WI38 (cell line): ENCODE results near the gene CDPF1.
"Not testable (repeated sequence)": the region's sequence is repeated elsewhere in the genome, so short reads cannot be mapped to it uniquely, and the experiment has no call there.

Source experiments
- H3K4me3 ChIP-seq: 2 replicates; pipeline ENCODE4 v1.5.1; 2011; ENCODE audit warnings: low read depth, mild to moderate bottlenecking, control low read depth, low read length
- TF ChIP-seq, protein P1 (sequence below): IDR thresholded peaks from 2 replicates; pipeline ENCODE4 v1.5.1; 2012; ENCODE audit warnings: low read depth, mild to moderate bottlenecking, control low read depth, low read length

CDPF1 gene

GRCh38 chr22:46272762-46273431 is 22.8 kb upstream of the CDPF1 start:
- H3K4me3 ChIP-seq = no peak overlapping the region
- TF ChIP-seq, protein P1, sequence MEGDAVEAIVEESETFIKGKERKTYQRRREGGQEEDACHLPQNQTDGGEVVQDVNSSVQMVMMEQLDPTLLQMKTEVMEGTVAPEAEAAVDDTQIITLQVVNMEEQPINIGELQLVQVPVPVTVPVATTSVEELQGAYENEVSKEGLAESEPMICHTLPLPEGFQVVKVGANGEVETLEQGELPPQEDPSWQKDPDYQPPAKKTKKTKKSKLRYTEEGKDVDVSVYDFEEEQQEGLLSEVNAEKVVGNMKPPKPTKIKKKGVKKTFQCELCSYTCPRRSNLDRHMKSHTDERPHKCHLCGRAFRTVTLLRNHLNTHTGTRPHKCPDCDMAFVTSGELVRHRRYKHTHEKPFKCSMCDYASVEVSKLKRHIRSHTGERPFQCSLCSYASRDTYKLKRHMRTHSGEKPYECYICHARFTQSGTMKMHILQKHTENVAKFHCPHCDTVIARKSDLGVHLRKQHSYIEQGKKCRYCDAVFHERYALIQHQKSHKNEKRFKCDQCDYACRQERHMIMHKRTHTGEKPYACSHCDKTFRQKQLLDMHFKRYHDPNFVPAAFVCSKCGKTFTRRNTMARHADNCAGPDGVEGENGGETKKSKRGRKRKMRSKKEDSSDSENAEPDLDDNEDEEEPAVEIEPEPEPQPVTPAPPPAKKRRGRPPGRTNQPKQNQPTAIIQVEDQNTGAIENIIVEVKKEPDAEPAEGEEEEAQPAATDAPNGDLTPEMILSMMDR = no peak

DNA sequence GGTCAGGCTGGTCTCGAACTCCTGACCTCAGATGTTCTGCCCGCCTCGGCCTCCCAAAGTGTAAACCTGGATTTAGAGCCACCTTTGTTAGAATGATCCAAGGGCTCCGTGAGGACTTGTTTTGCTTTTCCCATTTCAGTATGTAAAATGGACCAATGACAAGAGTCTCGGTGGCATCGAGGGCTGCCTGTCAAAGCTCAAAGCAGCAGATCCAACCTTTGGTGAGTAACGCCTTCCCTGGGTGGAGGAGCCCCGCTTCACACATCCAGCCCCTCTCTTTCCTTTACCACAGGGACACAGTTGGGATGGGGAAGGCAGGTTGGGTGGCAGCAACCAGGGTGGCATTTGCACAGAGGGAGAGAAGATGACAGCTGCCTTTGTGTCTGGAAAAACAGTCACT is 22.1 kb upstream of the CDPF1 start:
- TF ChIP-seq, protein P1 = no peak
- no peak overlapping the region for H3K4me3 ChIP-seq

GRCh38 chr22:46269564-46269963 is 19.5 kb upstream of the CDPF1 start:
- no peak overlapping the region for H3K4me3 ChIP-seq

DNA sequence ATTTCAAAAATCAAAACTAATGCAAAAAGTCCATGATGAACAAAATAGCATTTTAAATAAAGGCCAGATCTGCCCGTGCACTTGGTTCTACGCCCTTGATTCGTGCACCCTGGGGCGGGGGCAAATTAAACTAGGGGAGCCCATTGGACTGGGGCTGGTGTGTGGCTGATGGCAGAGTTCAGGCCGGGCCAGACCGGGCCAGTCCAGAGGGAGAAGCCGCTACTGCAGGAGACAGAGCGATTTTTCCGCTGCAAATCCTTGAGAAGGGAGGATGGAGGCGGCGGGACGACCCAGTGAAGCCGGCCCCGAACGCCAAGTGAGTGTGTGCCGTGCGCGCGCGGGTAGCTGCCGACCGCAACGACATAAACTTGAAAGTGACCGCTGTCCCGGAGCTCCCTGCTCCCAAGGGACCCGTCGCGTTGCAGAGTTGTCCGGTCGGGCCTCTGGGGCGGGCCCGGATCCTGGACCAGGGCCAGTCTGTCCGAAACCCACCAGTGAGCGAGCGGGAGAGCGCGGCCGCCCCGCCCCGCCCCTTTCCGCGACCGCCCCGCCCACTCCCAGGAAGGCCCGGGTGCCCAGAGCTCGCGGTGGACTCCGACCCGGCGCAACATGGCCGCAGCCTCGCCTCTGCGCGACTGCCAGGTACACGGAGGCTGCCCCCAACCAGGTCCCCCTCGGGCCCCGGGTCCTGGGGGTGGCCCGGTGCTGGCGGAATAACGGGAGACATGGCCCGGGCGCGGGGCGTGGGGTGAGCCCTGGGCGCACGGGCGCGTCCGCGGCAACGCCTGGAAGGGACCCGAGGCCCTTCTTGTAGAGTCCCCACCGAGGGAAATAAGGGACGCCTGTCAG is 17.6 kb upstream of the CDPF1 start, which contains the start of gene TTC38:
TTC38 (plus strand) TSS at position 578 of the 849 bp plus-strand sequence; CDS start at position 610, 32 bp downstream.
- H3K4me3 ChIP-seq = peak within 1 kb of the TSS; percentile 82
- TF ChIP-seq, protein P1 = no peak

More at GRCh38 chr22:46269564-46269963, 19.5 kb upstream of the CDPF1 start:
- TF ChIP-seq, protein P1 = no peak

GRCh38 chr22:46265627-46266026 is 15.5 kb upstream of the CDPF1 start:
- H3K4me3 ChIP-seq = not testable (repeated sequence)

DNA sequence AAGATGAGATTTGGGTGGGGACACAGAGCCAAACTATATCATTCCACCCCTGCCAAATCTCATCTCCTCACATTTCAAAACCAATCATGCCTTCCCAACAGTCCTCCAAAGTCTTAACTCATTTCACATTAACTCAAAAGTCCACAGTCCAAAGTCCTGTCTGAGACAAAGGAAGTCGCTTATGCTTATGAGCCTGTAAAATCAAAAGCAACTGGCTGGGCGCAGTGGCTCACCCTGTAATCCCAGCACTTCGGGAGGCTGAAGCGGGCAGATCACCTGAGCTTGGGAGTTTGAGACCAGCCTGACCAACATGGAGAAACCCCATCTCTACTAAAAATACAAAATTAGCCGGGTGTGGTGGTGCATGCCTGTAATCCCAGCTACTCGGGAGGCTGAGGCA is 14.4 kb upstream of the CDPF1 start:
- H3K4me3 ChIP-seq = not testable (repeated sequence)

- H3K4me3 ChIP-seq = no peak within 1 kb of the TSS
- TF ChIP-seq, protein P1 = no peak
Measured at GRCh38 chr22:46263216-46263590, 13.1 kb upstream of the CDPF1 start, which contains the start of gene PKDREJ. PKDREJ (minus strand) TSS chr22:46263343; CDS start chr22:46263322, 21 bp downstream.
